Duodenal mucosa (tissue), 2 donors: ENCODE data around the gene TBC1D26.
"Not testable (repeated sequence)": the region's sequence is repeated elsewhere in the genome, so short reads cannot be mapped to it uniquely, and the experiment has no call there.

Experiments used
- H3K27ac ChIP-seq: one replicate; pipeline ENCODE4 v1.7.0; 2013; ENCODE audit warnings: low read depth, low read length
- H3K27me3 ChIP-seq, 2 donors: one replicate each; pipeline ENCODE4 v1.7.0; 2013; ENCODE audit warnings: low read length in 2 of 2, control low read depth in 1 of 2; ENCODE audit not compliant: insufficient read depth in 2 of 2, control insufficient read depth in 1 of 2
- H3K36me3 ChIP-seq, 2 donors: one replicate each; pipeline ENCODE4 v1.7.0; 2013; ENCODE audit warnings: low read length in 2 of 2, control low read depth in 1 of 2; ENCODE audit not compliant: insufficient read depth in 2 of 2, control insufficient read depth in 1 of 2
- H3K4me1 ChIP-seq, 2 donors: one replicate each; pipeline ENCODE4 v1.7.0; 2013; ENCODE audit warnings: low read length in 2 of 2, control low read depth in 1 of 2; ENCODE audit not compliant: insufficient read depth in 2 of 2, control insufficient read depth in 1 of 2
- H3K4me3 ChIP-seq, 2 donors: one replicate each; pipeline ENCODE4 v1.7.0; 2013; ENCODE audit warnings: low read length in 2 of 2, low read depth in 1 of 2
- H3K9ac ChIP-seq, 2 donors: one replicate each; pipeline ENCODE4 v1.7.0; 2013; ENCODE audit warnings: low read length in 2 of 2, low read depth in 1 of 2
- H3K9me3 ChIP-seq, 2 donors: one replicate each; pipeline ENCODE4 v1.7.0; 2013; ENCODE audit warnings: low read length in 2 of 2, control low read depth in 1 of 2; ENCODE audit not compliant: control insufficient read depth in 1 of 2

The TBC1D26 gene

DNA sequence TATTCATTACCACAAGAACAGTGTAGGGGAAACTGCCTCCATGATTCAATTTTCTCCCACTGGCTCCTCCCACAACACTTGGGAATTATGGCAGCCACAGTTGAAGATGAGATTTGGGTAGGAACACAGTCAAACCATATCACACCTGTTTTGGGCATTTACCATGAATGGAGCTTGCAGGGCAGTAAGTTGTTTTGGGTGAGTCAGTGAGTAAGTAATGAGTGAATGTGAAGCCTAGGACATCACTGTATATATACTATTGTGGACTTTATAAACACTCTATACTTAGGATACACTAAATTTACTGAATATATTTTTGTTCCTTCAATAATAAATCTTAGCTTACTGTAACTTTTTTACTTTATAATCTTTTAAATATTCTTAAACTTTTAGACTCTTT is 48.1 kb downstream of the TBC1D26 start:
- no peak overlapping the region for H3K27ac ChIP-seq

DNA sequence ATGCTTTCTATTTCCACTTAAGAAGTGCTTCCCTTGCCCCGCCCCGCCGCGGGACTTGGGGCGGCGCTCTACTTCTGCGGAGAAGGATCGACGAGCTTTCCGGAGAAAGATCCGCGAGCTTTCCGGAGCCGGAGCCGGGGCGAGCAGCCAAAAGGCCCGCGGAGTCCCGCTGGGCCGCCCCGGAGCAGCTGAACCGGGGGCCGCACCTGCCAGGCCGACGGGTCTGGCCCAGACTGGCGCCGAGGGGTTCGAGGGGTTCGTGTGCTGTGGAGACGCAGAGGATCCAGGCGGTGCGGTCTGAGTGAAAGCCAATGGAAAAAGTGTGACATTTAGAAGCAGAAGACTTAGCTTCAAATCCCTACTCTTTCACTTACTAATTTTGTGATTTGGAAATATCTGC is 50.8 kb downstream of the TBC1D26 start:
- Histone ChIP-seq H3K4me1 (no peaks in the 10 kb centered on the region), H3K27ac (no peak overlapping the region), H3K36me3 (no peaks in the 10 kb centered on the region), H3K9ac (peak overlapping the region; percentile 49 to 55), H3K27me3 (no peaks in the 10 kb centered on the region), H3K4me3 (peak overlapping the region; percentile 58 to 63), H3K9me3 (peaks cover 0 to 5% of the 10 kb centered on the region in 2 donors)

More for the DNA sequence above, 48.1 kb downstream of the TBC1D26 start:
- H3K4me1 ChIP-seq, result no peaks in the 10 kb centered on the region
- H3K9me3 ChIP-seq, result peaks cover 0 to 5% of the 10 kb centered on the region in 2 donors
- no peaks in the 10 kb centered on the region for H3K36me3 ChIP-seq
- H3K9ac ChIP-seq, result no peak overlapping the region
- no peaks in the 10 kb centered on the region for H3K27me3 ChIP-seq
- no peak overlapping the region for H3K4me3 ChIP-seq

DNA sequence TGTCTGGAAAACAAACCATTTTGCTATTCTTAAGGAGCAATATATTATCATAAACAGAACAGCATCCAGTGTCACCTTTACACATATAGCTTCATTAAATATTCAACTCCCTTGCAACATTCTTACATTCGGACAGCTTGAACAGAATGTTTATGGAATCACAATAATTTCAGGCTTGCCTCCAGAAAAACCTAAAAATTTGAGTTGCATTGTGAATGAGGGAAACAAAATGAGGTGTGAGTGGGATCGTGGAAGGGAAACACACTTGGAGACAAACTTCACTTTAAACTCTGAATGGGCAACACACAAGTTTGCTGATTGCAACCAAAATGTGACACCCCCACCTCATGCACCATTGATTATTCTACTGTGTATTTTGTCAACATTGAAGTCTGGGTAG is 51.4 kb downstream of the TBC1D26 start:
- Histone ChIP-seq H3K9me3 (peaks cover 0 to 5% of the 10 kb centered on the region in 2 donors), H3K27me3 (no peaks in the 10 kb centered on the region), H3K36me3 (no peaks in the 10 kb centered on the region), H3K4me1 (no peaks in the 10 kb centered on the region), H3K27ac (no peak overlapping the region), H3K9ac (no peak overlapping the region), H3K4me3 (no peak overlapping the region)

DNA sequence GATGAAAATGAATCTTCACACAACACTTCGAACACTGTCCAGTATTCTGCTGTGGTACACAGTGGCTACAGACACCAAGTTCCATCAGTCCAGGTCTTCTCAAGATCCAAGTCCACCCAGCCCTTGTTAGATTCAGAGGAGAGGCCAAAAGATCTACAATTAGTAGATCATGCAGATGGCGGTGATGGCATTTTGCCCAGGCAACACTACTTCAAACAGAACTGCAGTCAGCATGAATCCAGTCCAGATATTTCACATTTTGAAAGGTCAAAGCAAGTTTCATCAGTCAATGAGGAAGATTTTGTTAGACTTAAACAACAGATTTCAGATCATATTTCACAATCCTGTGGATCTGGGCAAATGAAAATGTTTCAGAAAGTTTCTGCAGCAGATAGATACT is 52.3 kb downstream of the TBC1D26 start:
- H3K36me3 ChIP-seq, H3K27ac ChIP-seq, H3K4me3 ChIP-seq, H3K9ac ChIP-seq, H3K4me1 ChIP-seq, H3K27me3 ChIP-seq, H3K9me3 ChIP-seq: not testable (repeated sequence)

DNA sequence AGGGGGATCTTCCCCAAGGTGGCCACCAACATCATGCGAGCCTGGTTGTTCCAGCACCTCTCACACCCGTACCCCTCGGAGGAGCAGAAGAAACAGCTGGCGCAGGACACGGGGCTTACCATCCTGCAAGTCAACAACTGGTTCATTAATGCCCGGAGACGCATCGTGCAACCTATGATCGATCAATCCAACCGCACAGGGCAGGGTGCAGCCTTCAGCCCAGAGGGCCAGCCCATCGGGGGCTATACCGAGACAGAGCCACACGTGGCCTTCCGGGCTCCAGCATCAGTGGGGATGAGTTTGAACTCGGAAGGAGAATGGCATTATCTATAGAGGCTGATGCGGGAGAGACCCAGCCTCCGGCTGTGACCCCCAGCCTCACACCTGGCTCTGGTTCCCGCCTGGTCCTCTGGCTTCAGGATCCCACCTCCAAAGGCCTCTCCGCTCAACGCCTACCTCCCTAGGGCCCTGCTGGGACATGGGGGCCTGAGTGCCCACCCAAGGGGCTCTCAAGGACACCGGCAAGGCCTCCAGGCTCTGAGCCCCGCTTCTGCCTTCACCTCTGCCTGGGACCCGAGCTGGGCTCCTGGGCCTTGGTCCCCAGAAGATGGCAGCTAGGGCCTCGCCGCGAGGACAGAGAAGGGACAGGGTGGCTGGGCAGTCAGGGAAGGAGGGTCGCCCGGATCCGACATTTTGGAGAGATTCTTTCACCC is 55.4 kb downstream of the TBC1D26 start:
- not testable (repeated sequence) for H3K27ac ChIP-seq, H3K4me1 ChIP-seq, H3K27me3 ChIP-seq, H3K4me3 ChIP-seq, H3K9ac ChIP-seq, H3K36me3 ChIP-seq, H3K9me3 ChIP-seq

DNA sequence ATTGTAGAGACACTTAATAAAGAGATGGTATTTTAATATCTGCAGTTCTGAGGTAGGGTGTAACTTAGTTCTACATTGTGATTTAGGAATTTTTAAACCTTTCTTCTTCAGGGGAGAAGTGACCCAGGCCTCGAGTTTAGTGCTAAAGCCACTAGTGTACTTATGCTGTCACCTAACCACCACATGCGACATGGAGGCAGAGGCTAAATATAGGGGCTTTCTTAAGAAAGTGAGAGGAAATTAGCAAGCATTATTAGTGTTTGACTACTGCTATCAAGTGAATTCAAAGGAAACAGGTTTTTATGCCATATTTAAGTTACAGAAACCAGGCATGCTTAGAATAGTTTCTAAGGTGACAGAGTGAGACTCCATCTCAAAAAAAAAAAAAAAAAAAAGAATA is 56.3 kb downstream of the TBC1D26 start:
- not testable (repeated sequence) for H3K27ac ChIP-seq, H3K4me1 ChIP-seq, H3K9me3 ChIP-seq, H3K36me3 ChIP-seq, H3K27me3 ChIP-seq, H3K4me3 ChIP-seq, H3K9ac ChIP-seq
